Caki2 (cell line): ENCODE measurements around the gene C19orf85. TPM values are rescaled to one million over a fixed set of nuclear protein-coding genes. Genes with fewer than 3 reads are reported as not detected.

Source experiments
- DNase-seq: peaks from one replicate; pipeline ENCODE4 v3.0.0-alpha.2; 2015; ENCODE audit warnings: low read depth
- in situ Hi-C: cut with HindIII; loops from 2 replicates; pipeline ENCODE4 v1.10.0; 2016; ENCODE audit warnings: low sequenced_read_pairs, low pct_unique_long_range_greater_than_20kb, mixed read lengths
- total RNA-seq: library from RNA; depleted of rRNA; stranded (reverse); fragments of >200 nt; shearing (Covaris generic); gene quantifications from 2 replicates; pipeline ENCODE4 v1.2.3, GENCODE V29; 2014; ENCODE audit warnings: low replicate concordance

Gene C19orf85
- total RNA-seq, 1 experiment from 2014 or later: not detected

DNA sequence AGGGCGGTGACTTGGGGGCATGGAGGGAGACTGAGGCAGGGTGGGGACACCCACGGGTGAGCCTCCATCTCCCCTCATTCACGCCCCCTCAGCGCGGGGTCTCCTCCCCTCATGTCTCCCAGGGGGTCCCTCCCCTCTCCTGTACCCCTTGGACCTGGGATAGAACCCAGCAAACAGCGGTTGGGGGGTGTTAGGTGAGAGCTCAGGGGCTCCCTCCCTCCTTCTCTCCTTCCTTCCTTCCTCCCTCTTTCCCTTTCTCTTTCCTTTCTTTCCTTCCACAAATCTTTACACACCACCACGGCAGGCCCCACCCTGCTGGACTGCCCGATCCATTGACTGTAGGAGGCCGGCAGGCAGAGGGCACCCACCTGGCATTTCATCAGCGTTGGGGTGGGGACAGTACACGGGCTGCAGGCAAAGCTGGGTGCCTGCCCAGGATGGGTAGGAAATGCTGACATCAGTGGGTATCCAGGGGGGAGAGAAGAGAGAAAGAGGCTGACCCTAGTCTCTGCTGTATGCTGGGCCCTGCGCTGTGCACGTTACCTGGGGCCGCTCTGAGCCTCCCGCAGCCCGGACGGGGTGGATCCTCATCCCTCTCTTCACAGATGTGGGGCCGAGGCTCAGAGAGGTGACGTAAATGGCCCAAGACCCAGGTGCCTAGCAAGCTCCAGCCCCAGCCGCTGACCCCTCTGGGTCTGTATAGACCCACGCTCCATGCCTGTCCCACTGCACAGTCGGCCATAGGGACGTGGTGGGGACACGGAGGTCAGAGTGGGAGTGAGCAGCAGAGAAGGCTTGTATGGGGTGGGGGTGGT lies 27.2 kb upstream of the C19orf85 start:
- in situ Hi-C loops: no loop called here
- no peak for DNase-seq

DNA sequence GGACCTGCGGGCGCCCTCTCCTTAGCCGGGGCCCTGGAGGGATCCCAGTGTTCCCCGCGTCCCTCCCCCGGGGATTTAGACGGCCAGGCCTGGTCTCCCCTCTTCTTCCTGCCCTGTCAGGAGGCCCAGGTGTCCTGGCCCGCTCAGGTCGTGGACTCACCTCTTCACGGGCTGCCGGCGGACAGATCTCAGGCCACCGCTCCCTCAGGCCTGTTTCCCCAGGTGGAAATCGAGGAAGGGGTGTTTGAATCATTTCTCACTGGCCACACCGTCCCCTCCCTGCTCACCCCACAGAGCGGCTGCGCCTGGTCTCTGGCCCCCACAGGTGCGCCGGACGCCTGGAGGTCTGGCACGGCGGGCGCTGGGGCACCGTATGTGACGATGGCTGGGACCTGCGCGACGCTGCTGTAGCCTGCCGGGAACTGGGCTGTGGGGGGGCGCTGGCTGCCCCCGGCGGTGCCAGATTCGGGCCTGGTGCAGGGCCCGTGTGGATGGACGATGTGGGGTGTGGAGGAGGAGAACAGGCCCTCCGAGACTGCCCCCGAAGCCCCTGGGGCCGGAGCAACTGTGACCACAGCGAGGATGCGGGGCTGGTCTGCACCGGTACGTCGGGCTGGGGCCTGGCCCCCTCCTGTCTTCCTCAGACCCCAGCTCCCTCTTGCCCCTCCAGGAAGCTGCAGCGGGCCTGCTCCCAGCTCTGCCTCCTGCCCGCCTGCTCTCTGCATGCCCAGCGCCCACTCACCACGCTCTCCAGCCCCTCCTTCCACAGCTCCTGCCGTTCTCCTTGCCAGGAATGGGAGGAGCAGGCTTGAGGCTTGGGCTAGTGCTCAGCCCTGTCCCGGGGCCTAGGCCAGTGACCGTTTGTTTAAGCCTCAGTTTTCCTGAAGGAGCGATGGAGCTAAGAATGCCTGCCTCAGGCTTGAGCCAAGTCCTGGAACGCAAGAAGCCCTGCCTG lies 26.2 kb upstream of the C19orf85 start:
- DNase-seq: no peak
- in situ Hi-C loops: no loop called here

DNA sequence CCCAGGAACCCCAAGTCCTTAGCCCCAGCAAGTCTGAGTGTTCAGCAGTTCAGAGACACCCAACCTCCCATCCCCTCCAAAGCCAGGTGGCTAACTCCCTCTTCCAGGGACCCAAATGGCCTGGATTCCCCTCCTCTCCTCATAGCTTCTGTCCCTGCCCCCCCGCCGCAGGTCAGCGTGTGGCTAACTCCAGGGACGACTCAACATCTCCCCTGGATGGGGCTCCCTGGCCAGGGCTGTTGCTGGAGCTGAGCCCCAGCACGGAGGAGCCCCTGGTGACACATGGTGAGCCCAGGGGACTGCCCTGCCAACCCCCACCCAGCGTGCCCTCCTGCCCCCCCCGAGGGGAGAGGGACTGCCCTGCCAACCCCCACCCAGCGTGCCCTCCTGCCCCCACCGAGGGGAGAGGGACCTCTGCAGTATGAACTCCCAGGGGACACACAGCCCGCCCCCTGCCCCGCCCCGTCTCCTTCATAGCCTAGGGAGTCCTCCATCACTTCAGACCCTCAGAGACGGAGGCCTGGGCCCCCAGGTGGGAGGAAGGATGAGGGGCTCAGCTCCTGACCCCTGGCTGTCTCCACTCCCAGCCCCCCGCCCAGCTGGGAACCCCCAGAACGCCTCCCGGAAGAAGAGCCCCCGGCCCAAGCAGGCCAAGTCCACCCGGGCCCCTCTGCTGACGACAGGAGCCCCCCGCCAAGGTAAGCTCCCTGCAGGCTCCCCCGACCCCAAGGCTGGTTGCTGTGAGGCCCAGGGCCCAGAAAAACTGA lies 25.3 kb upstream of the C19orf85 start:
- in situ Hi-C loops: no loop called here
- DNase-seq: no peak

DNA sequence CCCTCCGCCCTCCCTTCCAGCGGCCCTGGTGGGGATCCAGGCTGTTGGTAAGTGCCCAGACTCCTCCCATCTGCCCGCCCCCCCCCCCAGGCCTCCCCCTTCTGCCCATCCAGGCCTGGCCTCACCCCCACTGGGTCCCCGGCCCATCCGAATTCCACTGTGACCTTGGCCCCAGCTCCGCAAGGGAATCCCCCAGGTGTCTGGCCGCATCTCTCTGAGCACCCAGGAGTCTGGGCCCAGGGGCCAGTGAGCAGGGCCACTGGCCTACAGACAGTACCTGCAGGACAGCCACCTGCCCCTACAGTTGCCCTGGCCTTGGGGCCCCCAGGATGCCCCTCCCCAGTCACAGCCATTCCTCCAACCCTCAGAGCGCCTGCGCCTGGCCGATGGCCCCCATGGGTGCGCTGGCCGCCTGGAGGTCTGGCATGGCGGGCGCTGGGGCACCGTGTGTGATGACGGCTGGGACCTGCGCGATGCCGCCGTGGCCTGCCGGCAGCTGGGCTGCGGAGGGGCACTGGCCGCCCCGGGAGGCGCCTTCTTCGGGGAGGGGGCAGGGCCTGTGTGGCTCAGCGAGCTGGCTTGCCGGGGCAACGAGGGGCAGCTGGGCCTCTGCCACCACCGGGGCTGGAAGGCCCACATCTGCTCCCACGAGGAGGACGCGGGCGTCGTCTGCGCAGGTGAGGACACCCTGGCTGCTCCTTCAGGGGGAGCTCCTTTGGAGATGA lies 24.6 kb upstream of the C19orf85 start:
- no peak for DNase-seq
- in situ Hi-C loops: no loop called here

DNA sequence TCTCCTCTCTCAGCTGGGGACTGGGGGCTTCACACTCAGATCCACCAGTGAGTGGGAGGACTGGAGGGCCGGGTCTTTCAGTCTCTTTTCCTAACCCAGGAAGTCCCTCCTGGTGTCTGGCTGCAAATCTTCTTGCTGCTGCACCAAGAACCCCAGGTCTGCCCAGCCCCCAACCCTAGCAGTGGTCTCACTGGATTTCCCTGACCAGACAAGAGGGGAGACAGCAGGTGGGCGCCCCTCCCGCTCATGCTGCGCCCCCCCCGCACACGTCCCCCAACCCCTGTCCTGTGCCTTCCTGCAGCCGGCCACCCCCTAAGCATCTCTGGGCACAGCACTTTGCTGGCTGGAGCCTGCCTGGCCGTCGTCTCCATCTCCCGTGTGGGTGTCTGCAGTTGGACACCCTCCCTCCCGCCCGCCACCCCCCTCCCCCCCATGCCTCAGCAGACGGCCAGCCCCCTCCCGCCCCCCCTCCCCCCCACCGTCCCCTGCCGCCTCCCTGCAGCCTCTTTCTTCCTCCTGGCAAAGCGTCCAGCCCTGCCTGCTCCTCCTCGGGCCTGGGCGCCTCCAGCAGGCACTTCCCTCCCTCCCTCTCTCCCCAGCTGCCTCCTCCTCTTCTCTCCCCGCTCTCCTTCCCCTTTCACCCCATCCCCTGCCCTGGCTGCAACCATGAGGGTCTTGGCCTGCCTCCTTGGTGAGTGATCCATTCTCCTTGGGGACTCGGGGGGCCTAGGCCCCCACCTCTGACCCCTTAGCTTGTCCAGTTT lies 23.6 kb upstream of the C19orf85 start, which contains the start of gene SSC5D:
TSS of gene SSC5D (plus strand) at position 513 of the 764 bp plus-strand sequence. CDS start at position 667, 154 bp downstream.
- no peak for DNase-seq
- in situ Hi-C loops: no loop called here

DNA sequence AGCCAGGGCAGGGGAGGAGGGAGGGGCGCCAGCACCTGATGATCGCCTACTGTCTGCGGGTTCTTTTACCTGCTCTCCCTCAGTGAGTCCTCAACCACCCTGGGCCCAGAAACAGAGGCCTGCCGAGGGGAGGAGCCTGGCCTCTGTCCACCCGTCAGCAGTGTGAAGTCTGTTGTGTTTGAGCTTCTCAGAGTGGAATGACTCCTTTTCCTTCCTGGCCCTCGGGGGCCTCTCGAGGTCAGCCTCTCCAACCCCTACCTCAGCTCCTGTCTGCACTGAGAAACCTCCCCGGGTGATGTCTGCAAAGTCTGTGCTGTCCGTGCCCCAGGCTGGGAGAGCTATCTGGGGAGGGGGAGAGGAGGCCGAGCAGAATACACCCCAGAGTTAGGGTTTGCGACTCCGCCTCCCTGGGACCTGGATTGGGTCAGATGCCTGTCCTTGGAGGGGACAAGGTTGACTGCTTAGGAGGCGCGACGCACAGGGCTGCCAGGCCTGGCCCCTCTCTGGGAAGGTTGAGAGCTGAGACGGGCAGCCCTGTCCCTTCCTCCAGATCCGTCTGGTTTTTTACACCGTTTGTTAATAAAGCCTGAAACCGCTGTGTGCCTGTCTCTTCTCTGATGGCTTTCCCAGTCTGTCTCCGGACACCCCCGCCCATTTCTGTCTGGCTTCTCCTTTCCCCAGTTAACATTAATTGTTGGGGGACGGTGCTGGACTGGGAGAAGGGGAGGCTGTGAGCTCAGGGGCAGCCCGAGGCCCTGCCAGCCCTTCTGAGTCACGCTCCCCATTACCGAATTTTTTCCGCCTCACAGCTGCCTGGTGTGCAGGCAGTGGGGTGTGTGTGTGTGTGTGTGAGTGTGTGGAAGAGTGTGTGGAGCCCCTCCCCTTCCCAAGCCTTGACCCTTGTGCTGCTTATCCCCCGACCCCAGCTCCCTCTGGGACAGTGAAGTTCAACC lies 22.7 kb upstream of the C19orf85 start:
- in situ Hi-C loops: no loop called here
- DNase-seq: peak; percentile 79

DNA sequence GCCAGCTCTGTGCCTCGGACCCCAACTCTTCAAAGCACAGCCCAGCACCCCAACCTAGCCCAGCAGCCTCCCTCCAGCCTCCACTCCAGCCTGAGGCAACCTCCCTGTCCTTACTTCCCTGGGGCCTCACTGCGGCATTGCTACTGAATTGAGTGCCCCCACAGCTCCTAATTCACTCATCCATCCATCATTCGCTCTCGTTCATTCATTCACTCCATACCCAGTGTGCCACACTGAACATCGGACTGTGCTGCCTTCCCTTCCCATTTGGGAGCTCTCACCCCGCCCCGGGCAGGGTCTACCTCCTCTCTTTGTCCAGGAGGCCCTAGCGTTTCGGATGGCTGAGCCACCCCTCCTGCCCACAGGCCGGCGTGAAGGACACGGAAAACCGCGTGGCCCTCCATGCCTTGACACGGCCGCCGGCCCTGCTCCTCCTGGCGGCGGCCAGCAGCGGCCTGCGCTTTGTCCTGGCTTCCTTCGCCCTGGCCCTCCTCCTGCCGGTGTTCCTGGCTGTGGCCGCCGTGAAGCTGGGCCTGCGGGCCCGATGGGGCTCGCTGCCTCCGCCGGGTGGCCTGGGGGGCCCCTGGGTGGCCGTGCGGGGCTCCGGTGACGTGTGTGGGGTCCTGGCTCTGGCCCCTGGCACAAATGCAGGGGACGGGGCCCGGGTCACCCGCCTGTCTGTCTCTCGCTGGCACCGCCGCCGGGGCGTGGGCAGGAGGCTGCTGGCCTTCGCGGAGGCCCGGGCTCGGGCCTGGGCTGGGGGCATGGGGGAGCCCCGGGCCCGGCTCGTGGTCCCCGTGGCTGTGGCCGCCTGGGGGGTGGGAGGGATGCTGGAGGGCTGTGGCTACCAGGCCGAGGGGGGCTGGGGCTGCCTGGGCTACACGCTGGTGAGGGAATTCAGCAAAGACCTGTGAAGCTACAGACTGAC lies 21.8 kb upstream of the C19orf85 start:
- DNase-seq: peak; percentile 36
- in situ Hi-C loops: no loop called here

DNA sequence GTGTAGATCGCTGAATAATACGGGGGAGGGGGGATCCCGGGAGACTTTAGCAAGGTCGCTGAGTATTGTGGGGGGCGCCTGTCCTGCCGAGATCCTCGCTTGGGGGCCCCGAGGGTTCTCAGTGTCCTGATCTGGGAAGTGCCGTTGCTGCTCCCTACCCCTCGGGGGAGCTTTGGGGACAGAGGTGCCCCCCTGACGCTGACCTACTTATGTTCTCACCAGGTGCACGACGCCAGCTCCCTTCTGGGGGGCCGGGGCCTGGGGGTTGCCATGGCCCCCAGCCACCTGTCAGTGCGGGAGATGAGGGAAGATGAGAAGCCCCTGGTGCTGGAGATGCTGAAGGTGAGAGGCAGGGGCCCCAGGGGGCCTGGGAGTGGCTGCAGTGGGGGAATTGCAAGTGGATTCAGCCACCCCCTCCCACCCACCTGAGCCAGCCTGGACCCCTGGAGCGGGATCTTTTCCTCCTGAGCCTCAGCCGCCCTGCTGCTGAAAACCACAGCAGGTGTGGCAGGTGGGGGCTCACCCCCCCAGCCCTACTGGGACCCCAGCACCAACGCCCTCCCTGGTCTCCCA lies 21.0 kb upstream of the C19orf85 start:
- in situ Hi-C loops: no loop called here

DNA sequence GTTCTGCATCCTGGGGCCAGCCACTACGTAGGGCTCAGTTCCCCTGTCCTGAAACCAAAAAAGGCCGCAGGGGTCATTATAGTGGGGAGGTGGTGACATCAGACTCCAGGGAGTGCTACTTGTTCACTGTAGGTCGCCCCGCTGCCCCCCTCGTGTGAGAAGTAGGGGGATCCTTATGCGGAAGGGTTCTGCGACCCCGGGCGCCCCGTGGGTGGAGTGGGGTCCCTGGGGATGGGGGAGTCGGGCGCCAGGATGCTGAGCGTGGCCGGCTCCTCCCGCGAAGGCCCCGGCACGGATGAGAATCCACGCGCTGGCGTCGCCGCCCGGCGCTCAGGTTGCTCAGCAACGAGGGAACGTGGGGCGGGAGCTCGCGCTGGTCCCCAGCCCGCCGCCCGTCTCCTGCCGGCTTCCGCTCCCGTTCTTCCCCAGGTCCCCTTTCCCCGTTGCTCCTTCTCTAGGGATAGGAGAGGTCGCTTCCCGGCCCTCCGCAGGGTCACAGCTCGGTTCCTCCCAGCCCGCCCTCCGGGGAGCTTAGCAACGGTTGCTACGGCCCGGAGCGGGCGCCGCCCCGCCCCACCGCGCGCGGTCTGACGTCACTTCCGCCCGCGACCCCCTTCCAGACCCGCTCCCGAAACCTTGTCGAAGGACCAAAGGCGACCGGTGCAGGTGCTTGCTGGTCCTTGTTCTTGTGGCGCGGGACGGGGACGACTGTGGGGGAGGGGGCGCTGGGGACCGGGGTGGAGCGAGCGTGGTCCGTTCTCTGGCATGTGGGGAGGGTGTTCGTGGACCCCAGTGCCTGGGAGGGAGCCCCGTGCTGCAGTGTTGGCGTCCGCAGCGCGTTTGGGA lies 20.3 kb upstream of the C19orf85 start, which contains the start of gene NAT14:
TSS of gene NAT14 (plus strand) at position 596 of the 846 bp plus-strand sequence. CDS start 521 bp downstream, outside the sequence.
- peak; percentile 74 for DNase-seq
- in situ Hi-C loops: no loop called here

More for the DNA sequence above, 21.0 kb upstream of the C19orf85 start:
- no peak for DNase-seq

DNA sequence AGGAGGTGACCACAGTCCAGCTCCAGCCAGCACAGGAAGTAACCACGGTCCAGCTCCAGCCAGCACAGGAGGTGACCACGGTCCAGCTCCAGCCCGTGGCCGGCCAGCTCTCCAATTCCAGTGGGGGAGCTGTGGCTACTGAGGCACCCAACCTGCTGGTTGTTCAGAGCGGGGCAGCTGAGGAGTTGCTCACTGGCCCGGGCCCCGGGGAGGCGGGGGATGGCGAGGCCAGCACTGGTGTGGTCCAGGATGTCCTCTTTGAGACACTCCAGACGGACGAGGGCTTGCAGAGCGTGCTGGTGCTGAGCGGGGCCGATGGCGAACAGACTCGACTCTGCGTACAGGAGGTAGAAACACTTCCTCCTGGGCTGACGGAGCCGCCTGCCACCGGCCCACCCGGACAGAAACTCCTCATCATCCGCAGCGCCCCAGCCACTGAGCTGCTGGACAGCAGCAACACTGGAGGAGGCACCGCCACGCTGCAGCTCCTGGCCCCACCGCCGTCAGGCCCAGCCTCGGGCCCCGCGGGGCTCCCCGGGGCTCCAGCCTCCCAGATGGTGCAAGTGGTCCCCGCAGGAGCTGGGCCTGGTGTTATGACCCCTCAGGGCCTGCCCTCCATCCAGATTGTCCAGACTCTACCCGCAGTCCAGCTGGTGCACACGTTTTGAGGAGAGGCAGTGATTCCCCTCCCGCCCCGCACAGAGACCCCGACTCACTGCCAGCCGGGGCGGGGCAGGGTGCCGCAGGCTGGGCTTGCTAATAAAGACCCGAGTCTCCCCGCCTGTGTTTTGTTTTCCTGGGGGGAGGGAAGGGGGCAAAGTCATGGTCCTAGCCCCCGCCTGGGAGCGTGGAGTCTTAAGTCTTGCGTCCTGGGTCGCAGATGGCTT lies 19.4 kb upstream of the C19orf85 start:
- DNase-seq: no peak
- in situ Hi-C loops: no loop called here

DNA sequence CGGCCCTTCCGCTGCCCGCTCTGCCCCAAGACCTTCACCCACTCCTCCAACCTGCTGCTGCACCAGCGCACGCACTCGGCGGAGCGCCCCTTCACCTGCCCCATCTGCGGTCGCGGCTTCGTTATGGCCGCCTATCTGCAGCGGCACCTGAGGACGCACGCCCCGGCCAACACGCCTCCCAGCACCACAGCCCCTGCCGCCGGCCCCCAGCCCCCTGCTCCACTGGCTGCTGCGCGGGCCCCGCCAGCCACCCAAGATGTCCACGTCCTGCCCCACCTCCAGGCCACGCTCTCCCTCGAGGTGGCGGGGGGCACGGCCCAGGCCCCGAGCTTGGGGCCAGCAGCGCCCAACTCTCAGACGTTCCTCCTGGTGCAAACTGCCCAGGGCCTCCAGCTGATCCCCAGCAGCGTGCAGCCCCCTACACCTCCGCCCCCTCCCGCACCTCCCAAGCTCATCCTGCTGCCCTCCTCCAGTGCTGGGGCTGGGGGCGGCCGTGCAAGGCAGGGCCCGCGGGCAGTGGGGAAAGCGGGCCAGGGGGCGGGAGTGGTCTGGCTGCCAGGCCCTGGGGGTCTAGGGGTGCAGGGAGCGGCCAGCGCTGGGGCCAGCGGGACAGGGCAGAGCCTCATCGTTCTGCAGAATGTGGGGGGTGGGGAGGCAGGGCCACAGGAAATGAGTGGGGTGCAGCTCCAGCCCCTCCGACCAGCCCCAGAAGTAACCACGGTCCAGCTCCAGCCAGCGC lies 18.6 kb upstream of the C19orf85 start:
- DNase-seq: no peak
- in situ Hi-C loops: no loop called here

DNA sequence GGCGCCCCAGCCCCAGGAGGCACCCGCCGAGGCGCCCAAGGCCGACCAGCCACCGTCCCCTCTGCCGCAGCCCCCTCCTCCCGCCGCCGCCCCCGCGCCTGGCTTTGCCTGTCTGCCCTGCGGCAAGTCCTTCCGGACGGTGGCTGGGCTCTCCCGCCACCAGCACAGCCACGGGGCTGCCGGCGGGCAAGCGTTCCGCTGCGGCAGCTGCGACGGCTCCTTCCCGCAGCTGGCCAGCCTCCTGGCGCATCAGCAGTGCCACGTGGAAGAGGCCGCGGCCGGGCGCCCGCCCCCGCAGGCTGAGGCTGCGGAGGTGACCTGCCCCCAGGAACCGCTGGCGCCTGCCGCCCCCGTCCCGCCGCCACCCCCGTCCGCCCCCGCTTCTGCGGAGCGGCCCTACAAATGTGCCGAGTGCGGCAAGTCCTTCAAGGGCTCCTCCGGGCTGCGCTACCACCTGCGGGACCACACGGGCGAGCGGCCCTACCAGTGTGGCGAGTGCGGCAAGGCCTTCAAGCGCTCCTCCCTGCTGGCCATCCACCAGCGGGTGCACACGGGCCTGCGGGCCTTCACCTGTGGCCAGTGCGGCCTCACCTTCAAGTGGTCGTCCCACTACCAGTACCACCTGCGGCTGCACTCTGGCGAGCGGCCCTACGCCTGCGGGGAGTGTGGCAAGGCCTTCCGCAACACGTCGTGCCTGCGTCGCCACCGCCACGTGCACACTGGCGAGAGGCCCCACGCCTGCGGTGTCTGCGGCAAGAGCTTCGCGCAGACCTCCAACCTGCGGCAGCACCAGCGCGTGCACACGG lies 17.8 kb upstream of the C19orf85 start:
- in situ Hi-C loops: no loop called here

More for the DNA sequence above, 17.8 kb upstream of the C19orf85 start:
- no peak for DNase-seq
